Liver (tissue), 9 donors: ENCODE data around the gene CLN6. TPM values are rescaled to one million over a fixed set of nuclear protein-coding genes. Genes with fewer than 3 reads are reported as not detected.

Experiments
- DNase-seq: peaks from one replicate; pipeline ENCODE4 v3.0.0-alpha.2; 2017; ENCODE audit warnings: low spot score
- H3K27ac ChIP-seq, 2 donors: one replicate each; pipeline ENCODE4 v1.7.0; 2013; ENCODE audit warnings: inconsistent platforms in 2 of 2, low read length in 2 of 2, control low read depth in 1 of 2, low read depth in 1 of 2, mild to moderate bottlenecking in 1 of 2
- H3K27me3 ChIP-seq, 4 donors: one replicate each; pipeline versions ENCODE4 v1.6.1 to v1.7.0; 2013; ENCODE audit warnings: low read length in 3 of 4, inconsistent platforms in 1 of 4, mild to moderate bottlenecking in 1 of 4, moderate library complexity in 1 of 4; ENCODE audit not compliant: control insufficient read depth in 4 of 4, insufficient read depth in 4 of 4
- H3K36me3 ChIP-seq, 4 donors: one replicate each; pipeline versions ENCODE4 v1.6.1 to v1.7.0; 2013; ENCODE audit warnings: low read length in 3 of 4, mild to moderate bottlenecking in 3 of 4, low read depth in 1 of 4, moderate library complexity in 1 of 4; ENCODE audit not compliant: control insufficient read depth in 4 of 4, insufficient read depth in 3 of 4
- H3K4me1 ChIP-seq, 4 donors: one replicate each; pipeline versions ENCODE4 v1.6.1 to v1.7.0; 2013; ENCODE audit warnings: low read length in 3 of 4, mild to moderate bottlenecking in 3 of 4, moderate library complexity in 1 of 4; ENCODE audit not compliant: control insufficient read depth in 4 of 4, insufficient read depth in 4 of 4
- H3K4me3 ChIP-seq, 3 donors: one replicate each; pipeline versions ENCODE4 v1.6.1 to v1.7.0; 2013; ENCODE audit warnings: low read length in 3 of 3, control low read depth in 1 of 3, low read depth in 1 of 3, mild to moderate bottlenecking in 1 of 3
- H3K9ac ChIP-seq, 2 donors: one replicate each; pipeline ENCODE4 v1.7.0; 2013; ENCODE audit warnings: low read length in 2 of 2, mild to moderate bottlenecking in 2 of 2, moderate library complexity in 2 of 2, control low read depth in 1 of 2, low read depth in 1 of 2
- H3K9me3 ChIP-seq, 4 donors: one replicate each; pipeline versions ENCODE4 v1.6.1 to v1.7.0; 2013; ENCODE audit warnings: low read length in 3 of 4; ENCODE audit not compliant: control insufficient read depth in 4 of 4
- ATF3 ChIP-seq: IDR thresholded peaks from 2 replicates; pipeline ENCODE4 v1.6.1; 2016; ENCODE audit warnings: antibody characterized with exemption
- CTCF ChIP-seq: fragments of 150-350 bp; IDR thresholded peaks from 2 replicates; pipeline ENCODE4 v1.5.1; 2017; ENCODE audit warnings: improper control_type of control experiment, low read depth, low read length; ENCODE audit not compliant: missing input control
- EGR1 ChIP-seq, 2 donors: IDR thresholded peaks; 2 replicates each; pipeline ENCODE4 v1.6.1; 2016 to 2018; ENCODE audit warnings: antibody characterized with exemption in 2 of 2, low read depth in 2 of 2
- FOXA1 ChIP-seq: IDR thresholded peaks from 2 replicates; pipeline ENCODE4 v1.6.1; 2016; ENCODE audit warnings: antibody characterized with exemption
- FOXA2 ChIP-seq: IDR thresholded peaks from 2 replicates; pipeline ENCODE4 v1.6.1; 2016; ENCODE audit warnings: antibody characterized with exemption
- GABPA ChIP-seq, 2 donors: IDR thresholded peaks in 1 of 2; conservative IDR thresholded peaks in 1 of 2; 2 replicates each; pipeline ENCODE4 v1.6.1; 2016; ENCODE audit warnings: antibody characterized with exemption in 2 of 2, mild to moderate bottlenecking in 1 of 2, moderate library complexity in 1 of 2
- JUND ChIP-seq, 2 donors: IDR thresholded peaks; 2 replicates each; pipeline ENCODE4 v1.6.1; 2016; ENCODE audit warnings: antibody characterized with exemption in 2 of 2
- NR2F2 ChIP-seq: IDR thresholded peaks from 2 replicates; pipeline ENCODE4 v1.6.1; 2016; ENCODE audit warnings: antibody characterized with exemption
- RAD21 ChIP-seq, 2 donors: IDR thresholded peaks; 2 replicates each; pipeline ENCODE4 v1.6.1; 2016; ENCODE audit warnings: antibody characterized with exemption in 2 of 2, mild to moderate bottlenecking in 2 of 2
- REST ChIP-seq: IDR thresholded peaks from 2 replicates; pipeline ENCODE4 v1.6.1; 2016; ENCODE audit warnings: antibody characterized with exemption, mild to moderate bottlenecking
- SP1 ChIP-seq: IDR thresholded peaks from 2 replicates; pipeline ENCODE4 v1.6.1; 2018; ENCODE audit warnings: antibody characterized with exemption, mild to moderate bottlenecking
- TAF1 ChIP-seq: conservative IDR thresholded peaks from 2 replicates; pipeline ENCODE4 v1.6.1; 2016; ENCODE audit warnings: antibody characterized with exemption, mild to moderate bottlenecking
- YY1 ChIP-seq: IDR thresholded peaks from 2 replicates; pipeline ENCODE4 v1.6.1; 2016; ENCODE audit warnings: antibody characterized with exemption, mild to moderate bottlenecking
- WGBS: extraction: QIAGEN DNeasy Blood & Tissue Kit; methylation state at CpG from one replicate; pipeline ENCODE4 v1.1.7; 2013; 5-methylcytosine and 5-hydroxymethylcytosine counted together
- polyA plus RNA-seq, 2 donors: library from polyadenylated mRNA; stranded (reverse) in 1 of 2; unstranded in 1 of 2; fragments of 200-250 nt in 1 of 2; fragments of >200 nt in 1 of 2; fragmentation: Nextera tagmentation in 1 of 2; extraction: Ambion mirVana in 1 of 2; gene quantifications; one replicate each; pipeline versions ENCODE4 v1.2.1 to v1.2.3, GENCODE V29; 2013 to 2015
- total RNA-seq, 2 donors: library from RNA; depleted of rRNA; stranded (reverse); fragments of >200 nt; gene quantifications; one replicate each; pipeline ENCODE4 v1.2.3, GENCODE V29; 2014
- TF ChIP-seq, protein P1 (sequence below): IDR thresholded peaks from 2 replicates; pipeline ENCODE4 v1.6.1; 2016; ENCODE audit warnings: antibody characterized with exemption
- donor health status: healthy.
- donor health status: healthy.
- donor health status: healthy.
- donor health status: healthy.
- donor health status: healthy.

Gene CLN6
- total and polyA plus RNA-seq, 4 donors: 7.2 to 21.2 (median 15.4) TPM

DNA sequence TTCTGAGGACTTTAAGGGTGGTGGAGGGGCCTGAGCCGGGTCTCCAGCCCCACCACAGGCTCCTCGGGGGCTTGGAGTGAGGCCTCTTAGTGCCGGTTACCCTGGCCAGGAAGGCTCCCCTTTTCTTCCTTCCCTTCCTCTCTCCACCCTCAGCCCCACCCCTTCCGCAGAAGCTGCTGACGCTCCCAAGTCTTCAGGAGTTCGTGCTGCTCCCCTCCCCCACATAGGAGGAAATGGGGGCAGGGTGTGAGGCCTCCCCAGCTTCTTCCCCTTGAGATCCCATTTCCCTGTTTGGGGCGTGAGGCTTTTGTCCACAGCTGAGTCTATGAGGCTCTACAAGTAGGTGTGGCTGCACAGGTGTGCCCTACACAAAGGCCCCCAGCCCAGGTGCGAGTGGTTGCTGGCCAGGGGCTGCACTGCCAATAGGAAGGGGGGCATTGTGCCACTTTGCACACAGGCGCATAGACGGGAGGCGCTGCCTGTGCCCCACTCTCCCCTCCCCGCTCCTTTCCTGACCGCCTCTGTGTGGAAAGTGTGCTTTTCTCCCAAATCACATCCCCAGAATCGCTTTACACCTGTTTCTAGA is 23.5 kb downstream of the CLN6 start:
- no peaks in the 10 kb centered on the region for H3K9me3 ChIP-seq
- WGBS: 76% methylated on average over 14 of the region's 14 CpGs
- DNase-seq: peak; percentile 39
- H3K9ac ChIP-seq: no peak overlapping the region
- H3K36me3 ChIP-seq: no peaks in the 10 kb centered on the region
- H3K4me1 ChIP-seq: peaks cover 11 to 31% (median 20%) of the 10 kb centered on the region in 4 donors
- H3K27ac ChIP-seq: peak overlapping the region; percentile 16 to 60
- no peaks in the 10 kb centered on the region for H3K27me3 ChIP-seq
- TF ChIP-seq GABPA (IDR thresholded peaks at IDR 0.05 in 1 of 2, conservative IDR thresholded peaks at IDR 0.05 in 1 of 2): no peak
- TF ChIP-seq ATF3: no peak
- H3K4me3 ChIP-seq: peak overlapping the region in 1 of 3 donors; percentile 5

DNA sequence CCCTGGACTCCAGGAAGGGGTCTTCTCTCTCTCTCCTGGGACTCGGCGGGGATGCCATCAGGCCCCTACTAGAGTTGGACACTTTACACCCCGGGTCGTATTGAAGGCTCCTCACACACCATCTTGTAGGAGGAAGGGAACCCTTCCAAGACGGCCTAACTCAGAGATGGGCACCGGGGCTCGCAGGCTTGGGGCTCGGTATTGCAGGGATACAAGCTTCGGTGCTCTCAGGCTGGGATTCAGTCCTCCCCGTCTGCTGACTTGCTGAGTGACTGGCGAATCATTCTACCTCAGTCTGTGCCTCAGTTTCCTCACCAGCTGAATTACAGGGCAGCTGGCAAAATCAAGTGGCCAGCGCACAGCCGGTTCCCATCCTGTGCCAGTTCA is 24.0 kb downstream of the CLN6 start:
- H3K4me1 ChIP-seq: peaks cover 11 to 32% (median 17%) of the 10 kb centered on the region in 4 donors
- 66% methylated on average over 13 of the region's 13 CpGs for WGBS

GRCh38 chr15:68204776-68205557 is 24.6 kb downstream of the CLN6 start, which contains the start of gene CALML4:
TSS of gene CALML4 (minus strand) at chr15:68205332. CDS start at chr15:68205247, 85 bp downstream.
- H3K27ac ChIP-seq: peak within 1 kb of the TSS; percentile 37 to 60
- WGBS: 23% methylated on average over 16 of the region's 16 CpGs
- no peak within 1 kb of the TSS for H3K9ac ChIP-seq
- no peaks in the 10 kb centered on the region for H3K9me3 ChIP-seq
- peak within 1 kb of the TSS; percentile 25 to 33 (median 26) for H3K4me3 ChIP-seq
- H3K27me3 ChIP-seq: no peaks in the 10 kb centered on the region
- peaks cover 11 to 32% (median 17%) of the 10 kb centered on the region in 4 donors for H3K4me1 ChIP-seq
- DNase-seq: peak; percentile 67
- no peaks in the 10 kb centered on the region for H3K36me3 ChIP-seq
- TF ChIP-seq REST (peak; percentile 47), YY1 (peak; percentile 69), JUND (IDR thresholded peaks at IDR 0.05) (peak in 1 of 2 donors; percentile 22), FOXA1 (no peak), TAF1 (no peak), GABPA (IDR thresholded peaks at IDR 0.05 in 1 of 2, conservative IDR thresholded peaks at IDR 0.05 in 1 of 2) (no peak), RAD21 (IDR thresholded peaks at IDR 0.05) (peak; percentile 23 to 45), EGR1 (IDR thresholded peaks at IDR 0.05; ENCODE audit: low read depth in 2 of 2) (no peak)
- TF ChIP-seq, protein P1, sequence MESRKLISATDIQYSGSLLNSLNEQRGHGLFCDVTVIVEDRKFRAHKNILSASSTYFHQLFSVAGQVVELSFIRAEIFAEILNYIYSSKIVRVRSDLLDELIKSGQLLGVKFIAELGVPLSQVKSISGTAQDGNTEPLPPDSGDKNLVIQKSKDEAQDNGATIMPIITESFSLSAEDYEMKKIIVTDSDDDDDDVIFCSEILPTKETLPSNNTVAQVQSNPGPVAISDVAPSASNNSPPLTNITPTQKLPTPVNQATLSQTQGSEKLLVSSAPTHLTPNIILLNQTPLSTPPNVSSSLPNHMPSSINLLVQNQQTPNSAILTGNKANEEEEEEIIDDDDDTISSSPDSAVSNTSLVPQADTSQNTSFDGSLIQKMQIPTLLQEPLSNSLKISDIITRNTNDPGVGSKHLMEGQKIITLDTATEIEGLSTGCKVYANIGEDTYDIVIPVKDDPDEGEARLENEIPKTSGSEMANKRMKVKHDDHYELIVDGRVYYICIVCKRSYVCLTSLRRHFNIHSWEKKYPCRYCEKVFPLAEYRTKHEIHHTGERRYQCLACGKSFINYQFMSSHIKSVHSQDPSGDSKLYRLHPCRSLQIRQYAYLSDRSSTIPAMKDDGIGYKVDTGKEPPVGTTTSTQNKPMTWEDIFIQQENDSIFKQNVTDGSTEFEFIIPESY: no peak

More for the DNA sequence above, 24.0 kb downstream of the CLN6 start:
- Histone ChIP-seq H3K9ac (no peak overlapping the region), H3K4me3 (peak overlapping the region in 1 of 3 donors; percentile 25), H3K27ac (peak overlapping the region; percentile 16 to 60), H3K27me3 (no peaks in the 10 kb centered on the region), H3K9me3 (no peaks in the 10 kb centered on the region), H3K36me3 (no peaks in the 10 kb centered on the region)
- DNase-seq: no peak
- no peak for TF ChIP-seq SP1
- TF ChIP-seq FOXA2: no peak
- TF ChIP-seq NR2F2: no peak
- no peak for TF ChIP-seq CTCF
